H1 (cell line): ENCODE data around the gene POU2F2. TPM values are rescaled to one million over a fixed set of nuclear protein-coding genes. Genes with fewer than 3 reads are reported as not detected.

Source experiments
- BCL11A ChIP-seq, 2 experiments: IDR thresholded peaks; one replicate each; pipeline ENCODE4 v1.6.1; 2011; ENCODE audit warnings: low read depth in 2 of 2, low read length in 2 of 2, mild to moderate bottlenecking in 2 of 2
- CHD7 ChIP-seq: fragments of 300-600 bp; sonication (generic); IDR thresholded peaks from 2 replicates; pipeline ENCODE4 v1.7.1; 2012; ENCODE audit warnings: low read length, moderate library complexity, mild to moderate bottlenecking, inconsistent platforms; ENCODE audit not compliant: insufficient replicate concordance
- EGR1 ChIP-seq: IDR thresholded peaks from 2 replicates; pipeline ENCODE4 v1.6.1; 2011; ENCODE audit warnings: low read depth, low read length, borderline replicate concordance
- GABPA ChIP-seq: IDR thresholded peaks from 2 replicates; pipeline ENCODE4 v1.6.1; 2011; ENCODE audit warnings: mild to moderate bottlenecking, low read length, moderate library complexity, borderline replicate concordance; ENCODE audit not compliant: insufficient read depth
- KDM4A ChIP-seq: IDR thresholded peaks from one replicate; pipeline ENCODE4 v1.7.1; 2012; ENCODE audit warnings: low read depth, mild to moderate bottlenecking, moderate library complexity, low read length, inconsistent platforms; ENCODE audit not compliant: severe bottlenecking
- polyA plus RNA-seq, 7 experiments: library from polyadenylated mRNA; depleted of rRNA in 3 of 7; stranded (reverse) in 5 of 7; unstranded in 2 of 7; fragments of >200 nt in 5 of 7; fragments of 200-250 nt in 2 of 7; gene quantifications; 1 replicate in 5 of 7; 2 replicates in 1 of 7; 4 replicates in 1 of 7; pipeline versions ENCODE4 v1.2.1 to v1.2.3, GENCODE V29; 2011 to 2013; ENCODE audit warnings: missing spikeins in 2 of 7, mixed read lengths in 2 of 7
- total RNA-seq: library from RNA; stranded (reverse); fragmentation: NEBNext Ultra II Directional; extraction: Animal tissue kit (Norgen Biotek cat#: 25700); gene quantifications from 2 replicates; pipeline ENCODE4 v1.2.1, GENCODE V29; 2021
- TF ChIP-seq, protein P1 (sequence below), 3 experiments: IDR thresholded peaks; 1 replicate in 2 of 3; 2 replicates in 1 of 3; pipeline versions ENCODE4 v1.5.1 to v1.6.1; 2011; ENCODE audit warnings: low read length in 3 of 3, mild to moderate bottlenecking in 3 of 3, inconsistent platforms in 2 of 3, low read depth in 1 of 3, moderate library complexity in 1 of 3; ENCODE audit not compliant: insufficient read depth in 1 of 3; ENCODE audit errors: control extremely low read depth in 1 of 3

The POU2F2 gene
- total and polyA plus RNA-seq, 2 of the 8 experiments (the other 6 are each of a cell fraction or from before 2014, with no cell fraction given), result 5.0 to 6.1 TPM

GRCh38 chr19:42154471-42155323, 22.5 kb upstream of the POU2F2 start (continued):
- TF ChIP-seq CHD7 (no peak), BCL11A (IDR thresholded peaks at IDR 0.05; ENCODE audit: low read depth in 2 of 2, low read length in 2 of 2) (no peak), KDM4A (no peak), GABPA (no peak), EGR1 (no peak)
- TF ChIP-seq, protein P1, sequence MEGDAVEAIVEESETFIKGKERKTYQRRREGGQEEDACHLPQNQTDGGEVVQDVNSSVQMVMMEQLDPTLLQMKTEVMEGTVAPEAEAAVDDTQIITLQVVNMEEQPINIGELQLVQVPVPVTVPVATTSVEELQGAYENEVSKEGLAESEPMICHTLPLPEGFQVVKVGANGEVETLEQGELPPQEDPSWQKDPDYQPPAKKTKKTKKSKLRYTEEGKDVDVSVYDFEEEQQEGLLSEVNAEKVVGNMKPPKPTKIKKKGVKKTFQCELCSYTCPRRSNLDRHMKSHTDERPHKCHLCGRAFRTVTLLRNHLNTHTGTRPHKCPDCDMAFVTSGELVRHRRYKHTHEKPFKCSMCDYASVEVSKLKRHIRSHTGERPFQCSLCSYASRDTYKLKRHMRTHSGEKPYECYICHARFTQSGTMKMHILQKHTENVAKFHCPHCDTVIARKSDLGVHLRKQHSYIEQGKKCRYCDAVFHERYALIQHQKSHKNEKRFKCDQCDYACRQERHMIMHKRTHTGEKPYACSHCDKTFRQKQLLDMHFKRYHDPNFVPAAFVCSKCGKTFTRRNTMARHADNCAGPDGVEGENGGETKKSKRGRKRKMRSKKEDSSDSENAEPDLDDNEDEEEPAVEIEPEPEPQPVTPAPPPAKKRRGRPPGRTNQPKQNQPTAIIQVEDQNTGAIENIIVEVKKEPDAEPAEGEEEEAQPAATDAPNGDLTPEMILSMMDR (IDR thresholded peaks at IDR 0.05; ENCODE audit: control extremely low read depth in 1 of 3, insufficient read depth in 1 of 3, low read depth in 1 of 3, low read length in 3 of 3), result no peak
